GM15510 (cell line): Measurements from ENCODE around the gene PRKAR1A.

ENCODE experiments used
- POLR2A ChIP-seq: IDR thresholded peaks from 3 replicates; pipeline ENCODE4 v1.6.1; 2011; ENCODE audit warnings: borderline replicate concordance; ENCODE audit not compliant: insufficient read length; ENCODE audit errors: extremely low read depth

Gene PRKAR1A

GRCh38 chr17:68501074-68501473 lies 11.2 kb upstream of the PRKAR1A start:
- no peak for TF ChIP-seq POLR2A

- no peak for TF ChIP-seq POLR2A
Measured at GRCh38 chr17:68505951-68506350, 6.3 kb upstream of the PRKAR1A start.

DNA sequence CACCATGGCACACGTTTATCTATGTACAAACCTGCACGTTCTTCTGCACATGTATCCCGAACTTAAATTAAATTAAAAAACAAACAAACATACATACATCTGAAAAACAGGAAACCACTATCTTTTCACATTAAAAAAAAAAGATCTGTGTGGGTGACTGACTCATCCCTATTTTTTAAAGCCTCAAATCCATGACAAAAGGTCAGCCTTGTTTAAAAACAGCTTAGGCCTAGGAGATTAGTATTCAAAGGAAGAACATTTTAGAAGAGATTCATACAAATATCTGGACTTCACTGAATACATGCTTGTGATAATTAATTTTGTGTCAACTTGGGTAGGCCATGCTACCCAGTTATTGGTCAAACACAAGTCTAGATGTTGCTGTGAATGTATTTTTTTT lies 4.7 kb upstream of the PRKAR1A start:
- no peak for TF ChIP-seq POLR2A

GRCh38 chr17:68509141-68510057 lies 2.8 kb upstream of the PRKAR1A start:
- no peak for TF ChIP-seq POLR2A

DNA sequence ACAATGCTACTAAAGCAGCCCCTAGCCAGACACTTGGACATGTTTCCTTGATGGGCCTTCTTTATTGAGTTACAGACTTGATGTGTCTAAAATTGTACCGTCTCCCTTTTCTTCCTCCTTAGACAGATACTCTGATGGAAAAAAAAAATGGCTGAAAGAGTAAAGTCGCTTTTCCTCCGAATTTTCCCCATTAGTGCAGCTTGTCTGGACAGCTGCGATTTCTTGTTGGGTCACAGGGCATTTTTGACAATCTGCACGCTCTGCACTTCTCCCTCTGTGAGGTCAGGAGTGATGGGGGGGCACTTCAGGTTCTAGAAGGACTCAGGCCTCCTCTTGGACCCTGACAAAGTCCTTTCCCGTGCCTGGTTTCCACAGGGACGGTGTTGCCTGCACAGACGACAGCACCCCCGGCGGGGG lies 968 bp upstream of the PRKAR1A start:
- no peak for TF ChIP-seq POLR2A

GRCh38 chr17:68511671-68512246 lies 471 bp upstream of the PRKAR1A start:
- peak; percentile 52 for TF ChIP-seq POLR2A

DNA sequence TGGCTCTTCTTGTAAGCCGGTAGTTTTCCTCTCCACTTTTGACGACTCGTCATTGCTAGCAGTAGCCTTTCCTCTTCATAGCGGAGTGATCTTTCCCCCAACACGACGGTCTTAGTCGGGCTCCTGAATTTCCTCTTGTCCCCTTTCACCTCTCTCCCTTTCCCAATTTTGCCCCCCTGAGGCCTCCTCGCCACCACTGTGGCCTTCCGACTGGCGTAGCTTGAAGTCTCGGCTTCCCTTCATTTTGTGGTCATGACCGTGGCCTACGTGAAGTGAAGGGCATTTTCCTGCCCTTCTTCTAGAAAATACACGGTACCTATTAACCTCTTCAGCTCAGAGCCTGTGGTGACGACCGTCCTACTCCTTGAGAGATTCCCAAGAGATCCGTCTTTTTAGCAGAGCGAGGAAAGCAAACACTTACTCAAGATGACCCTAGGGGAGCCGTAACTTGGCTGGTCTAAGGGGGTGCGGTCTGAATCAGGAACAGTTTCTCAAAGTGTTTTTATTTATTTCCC lies 787 bp downstream of the PRKAR1A start:
- no peak for TF ChIP-seq POLR2A

DNA sequence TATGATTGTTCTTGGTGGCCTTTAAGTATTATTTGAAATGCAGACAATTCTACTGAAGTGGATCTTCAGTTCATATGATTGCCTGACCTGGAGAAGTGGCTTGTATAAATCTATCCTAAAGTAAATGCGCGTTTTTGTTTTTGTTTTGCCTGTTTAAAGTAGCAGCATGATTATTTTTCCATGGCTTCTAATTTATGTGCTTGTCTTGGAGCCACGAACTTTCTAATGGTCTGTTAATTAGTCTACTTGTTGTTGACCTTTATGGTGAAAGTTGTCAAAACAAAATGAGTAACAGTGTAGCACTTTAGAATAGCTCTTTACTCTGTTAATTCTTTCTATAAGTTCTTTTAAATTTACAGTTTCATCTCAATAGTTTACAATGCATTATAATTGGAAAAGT lies 1.7 kb downstream of the PRKAR1A start:
- no peak for TF ChIP-seq POLR2A

GRCh38 chr17:68514831-68515635 lies 2.8 kb downstream of the PRKAR1A start:
- TF ChIP-seq POLR2A: no peak

DNA sequence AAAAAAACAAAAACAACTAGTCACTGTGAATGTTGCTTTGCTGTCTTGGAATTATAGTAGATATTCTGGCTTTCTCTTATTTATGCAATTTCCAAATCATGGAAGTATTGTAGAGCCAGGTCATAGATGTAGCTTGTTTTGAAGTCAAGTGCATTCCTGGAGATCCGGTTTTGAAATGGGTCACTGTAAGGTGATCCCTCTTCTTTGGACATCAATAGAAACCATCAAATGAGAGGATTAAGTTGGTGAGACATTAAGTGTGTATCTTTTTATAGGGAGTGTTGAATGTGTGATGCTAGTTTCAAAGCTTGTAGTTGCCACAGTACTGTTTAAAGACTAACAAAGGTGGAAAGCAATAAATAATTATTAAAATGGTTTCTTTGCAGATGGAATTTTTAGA lies 4.5 kb downstream of the PRKAR1A start:
- no peak for TF ChIP-seq POLR2A

GRCh38 chr17:68518063-68518815 lies 6.0 kb downstream of the PRKAR1A start:
- no peak for TF ChIP-seq POLR2A

- TF ChIP-seq POLR2A: no peak
Measured at GRCh38 chr17:68519911-68520310, 7.7 kb downstream of the PRKAR1A start.

DNA sequence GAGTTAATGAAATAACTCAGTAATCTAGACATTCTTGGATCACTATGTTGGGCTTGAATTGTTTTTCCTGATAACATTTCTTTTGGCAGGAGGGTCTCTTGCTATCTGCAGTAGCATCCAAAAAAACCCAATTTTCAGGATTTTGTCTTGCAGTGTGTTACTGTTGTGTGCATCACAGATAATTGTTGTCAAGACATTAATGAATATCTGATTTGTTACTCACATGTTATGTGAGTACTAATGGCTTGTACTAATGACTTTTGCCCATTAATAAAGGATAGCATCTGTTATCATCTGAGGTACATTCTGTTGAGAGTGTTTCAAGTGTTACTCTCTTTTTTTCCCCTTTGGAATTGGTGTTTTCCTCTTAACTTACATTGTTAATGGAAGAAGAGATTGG lies 10.0 kb downstream of the PRKAR1A start:
- TF ChIP-seq POLR2A: no peak

- no peak for TF ChIP-seq POLR2A
Measured at GRCh38 chr17:68526548-68526947, 14.3 kb downstream of the PRKAR1A start.
